GM12874 (cell line): ENCODE measurements around the gene TAX1BP1.

ENCODE experiments used
- CTCF ChIP-seq: IDR thresholded peaks from 2 replicates; pipeline ENCODE4 v1.5.1; 2011; ENCODE audit warnings: low read depth, mild to moderate bottlenecking, control low read depth, low read length, moderate library complexity; ENCODE audit not compliant: insufficient read depth

TAX1BP1 gene

GRCh38 chr7:27808626-27809025, 68.7 kb downstream of the TAX1BP1 start:
- no peak for TF ChIP-seq CTCF

- TF ChIP-seq CTCF, result no peak
These were observed 70.2 kb downstream of the TAX1BP1 start for GRCh38 chr7:27810186-27810585.

- TF ChIP-seq CTCF, result no peak
These were observed 72.7 kb downstream of the TAX1BP1 start for GRCh38 chr7:27812706-27813105.

GRCh38 chr7:27822245-27822644, 82.3 kb downstream of the TAX1BP1 start:
- TF ChIP-seq CTCF, result no peak

- TF ChIP-seq CTCF, result no peak
These were observed 85.9 kb downstream of the TAX1BP1 start for GRCh38 chr7:27825891-27826290.

- TF ChIP-seq CTCF, result no peak
These were observed 86.4 kb downstream of the TAX1BP1 start for GRCh38 chr7:27826357-27826756.

GRCh38 chr7:27834179-27834921, 94.4 kb downstream of the TAX1BP1 start:
- no peak for TF ChIP-seq CTCF
